H1 (cell line): ENCODE data around the gene IQCC. TPM values are rescaled to one million over a fixed set of nuclear protein-coding genes. Genes with fewer than 3 reads are reported as not detected.
A peak's percentile ranks its signal among the peaks of the same experiment; 100 is the strongest.

Experiments
- CTCF ChIA-PET: fragments of 300-600 bp; sonication (Branson Sonifier 250); formaldehyde crosslinking; loops from one replicate; lab custom pipeline; 2021; ENCODE audit not compliant: partially characterized antibody; lab: Charles Lee
- POLR2A ChIA-PET: fragments of 300-600 bp; sonication (Branson Sonifier 250); formaldehyde crosslinking; loops from one replicate; lab custom pipeline; 2021; ENCODE audit warnings: inconsistent platforms; ENCODE audit not compliant: partially characterized antibody; lab: Charles Lee
- DNase-seq, 2 experiments: peaks; one replicate each; pipeline versions ENCODE4 v3.0.0 to v3.0.0-alpha.2; 2010 to 2022; ENCODE audit warnings: low spot score in 2 of 2, low read depth in 1 of 2, mixed read lengths in 1 of 2
- FAIRE-seq: peaks from 2 replicates; lab custom pipeline; 2011; peaks lifted over from hg19 to GRCh38; lab: Jason Lieb, UNC
- H2AFZ ChIP-seq: 2 replicates; pipeline ENCODE4 v1.8.1; 2012; ENCODE audit warnings: low read length, inconsistent platforms
- H2AK5ac ChIP-seq: 2 replicates; pipeline ENCODE4 v1.6.1; 2013; ENCODE audit warnings: low read depth, low read length
- H2BK120ac ChIP-seq: replicated peaks from 2 replicates; pipeline ENCODE3; 2013; ENCODE audit warnings: low read depth, low read length, inconsistent platforms
- H2BK12ac ChIP-seq: 2 replicates; pipeline ENCODE4 v1.6.1; 2013; ENCODE audit warnings: low read depth, low read length
- H2BK15ac ChIP-seq: 2 replicates; pipeline ENCODE4 v1.6.1; 2013; ENCODE audit warnings: low read length
- H2BK20ac ChIP-seq: 2 replicates; pipeline ENCODE4 v1.6.1; 2013; ENCODE audit warnings: low read length
- H2BK5ac ChIP-seq: 2 replicates; pipeline ENCODE4 v1.6.1; 2013; ENCODE audit warnings: low read depth, low read length
- H3K14ac ChIP-seq: 2 replicates; pipeline ENCODE4 v1.6.1; 2013; ENCODE audit warnings: inconsistent platforms; ENCODE audit not compliant: insufficient read length
- H3K18ac ChIP-seq: 2 replicates; pipeline ENCODE4 v1.6.1; 2013; ENCODE audit warnings: low read length; ENCODE audit errors: extremely low read depth
- H3K23ac ChIP-seq: 2 replicates; pipeline ENCODE4 v1.6.1; 2013; ENCODE audit warnings: inconsistent platforms; ENCODE audit not compliant: insufficient read length
- H3K23me2 ChIP-seq: 2 replicates; pipeline ENCODE4 v1.6.1; 2013; ENCODE audit warnings: low read depth, low read length
- H3K27ac ChIP-seq: 2 replicates; pipeline ENCODE4 v1.6.1; 2011; ENCODE audit warnings: low read depth, low read length, inconsistent platforms
- H3K27me3 ChIP-seq, 4 experiments: replicated peaks in 1 of 4; 1 replicate in 1 of 4; 2 replicates in 3 of 4; pipeline versions ENCODE4 v1.6.1 to v1.8.1; 2011 to 2013; ENCODE audit warnings: low read length in 3 of 4, mild to moderate bottlenecking in 3 of 4, inconsistent platforms in 2 of 4, mixed read lengths in 2 of 4, moderate library complexity in 1 of 4; ENCODE audit not compliant: control insufficient read depth in 3 of 4, insufficient read depth in 3 of 4; ENCODE audit errors: extremely low read depth in 1 of 4
- H3K36me3 ChIP-seq, 4 experiments: 2 replicates each; pipeline versions ENCODE4 v1.6.1 to v1.8.1; 2011 to 2013; ENCODE audit warnings: mild to moderate bottlenecking in 4 of 4, low read length in 3 of 4, moderate library complexity in 2 of 4, control low read depth in 1 of 4, inconsistent platforms in 1 of 4; ENCODE audit not compliant: insufficient read depth in 4 of 4, control insufficient read depth in 2 of 4
- H3K4ac ChIP-seq: replicated peaks from 2 replicates; pipeline ENCODE3; 2013; ENCODE audit warnings: low read length, low read depth, mixed read lengths, inconsistent platforms; ENCODE audit not compliant: insufficient read length
- H3K4me1 ChIP-seq, 4 experiments: replicated peaks in 1 of 4; 1 replicate in 1 of 4; 2 replicates in 3 of 4; pipeline versions ENCODE4 v1.6.1 to v1.8.1; 2011 to 2013; ENCODE audit warnings: low read length in 3 of 4, inconsistent platforms in 2 of 4, mixed read lengths in 1 of 4; ENCODE audit not compliant: insufficient read depth in 4 of 4, control insufficient read depth in 3 of 4
- H3K4me2 ChIP-seq, 2 experiments: 2 replicates each; pipeline versions ENCODE4 v1.6.1 to v1.8.1; 2011 to 2013; ENCODE audit warnings: low read depth in 2 of 2, low read length in 2 of 2, control low read depth in 1 of 2, inconsistent platforms in 1 of 2, mild to moderate bottlenecking in 1 of 2; ENCODE audit not compliant: insufficient read depth in 1 of 2
- H3K4me3 ChIP-seq, 4 experiments: fragments of 200-600, 300-600 bp in 1 of 4; sonication (generic), shearing (Covaris generic), sonication (Bioruptor Twin) in 1 of 4; 2 replicates each; pipeline versions ENCODE4 v1.5.1 to v1.8.1; 2011 to 2016; ENCODE audit warnings: low read length in 4 of 4, low read depth in 3 of 4, control low read depth in 2 of 4, inconsistent platforms in 2 of 4, mild to moderate bottlenecking in 2 of 4, mixed read lengths in 1 of 4, moderate library complexity in 1 of 4; ENCODE audit not compliant: insufficient read depth in 2 of 4; ENCODE audit errors: extremely low read depth in 1 of 4
- H3K56ac ChIP-seq: replicated peaks from 2 replicates; pipeline ENCODE3; 2013; ENCODE audit warnings: low read depth, mild to moderate bottlenecking, mixed read lengths, low read length, inconsistent platforms; ENCODE audit not compliant: insufficient read length
- H3K79me1 ChIP-seq: 2 replicates; pipeline ENCODE4 v1.6.1; 2013; ENCODE audit warnings: low read depth, low read length, control low read depth
- H3K79me2 ChIP-seq, 2 experiments: 2 replicates each; pipeline versions ENCODE4 v1.6.1 to v1.8.1; 2012 to 2013; ENCODE audit warnings: low read length in 2 of 2, mild to moderate bottlenecking in 2 of 2, inconsistent platforms in 1 of 2; ENCODE audit not compliant: insufficient read depth in 2 of 2, control insufficient read depth in 1 of 2
- H3K9ac ChIP-seq, 4 experiments: replicated peaks in 1 of 4; 1 replicate in 1 of 4; 2 replicates in 3 of 4; pipeline versions ENCODE4 v1.6.1 to v1.8.1; 2011 to 2013; ENCODE audit warnings: low read depth in 3 of 4, low read length in 3 of 4, control low read depth in 2 of 4, mild to moderate bottlenecking in 2 of 4, moderate library complexity in 2 of 4, inconsistent platforms in 1 of 4; ENCODE audit errors: extremely low read depth in 1 of 4
- H3K9me3 ChIP-seq, 2 experiments: 2 replicates each; pipeline versions ENCODE4 v1.6.1 to v1.8.1; 2012 to 2013; ENCODE audit warnings: mild to moderate bottlenecking in 2 of 2, moderate library complexity in 2 of 2, control low read depth in 1 of 2, inconsistent platforms in 1 of 2, low read depth in 1 of 2, low read length in 1 of 2, mixed read lengths in 1 of 2; ENCODE audit not compliant: insufficient read depth in 2 of 2
- H4K20me1 ChIP-seq, 2 experiments: replicated peaks in 1 of 2; 2 replicates each; pipeline versions ENCODE3 to v1.8.1; 2011 to 2013; ENCODE audit warnings: inconsistent platforms in 2 of 2, low read length in 2 of 2, mild to moderate bottlenecking in 1 of 2; ENCODE audit not compliant: insufficient read depth in 2 of 2, control insufficient read depth in 1 of 2
- H4K5ac ChIP-seq: 2 replicates; pipeline ENCODE4 v1.6.1; 2013; ENCODE audit warnings: low read length, low read depth, mixed read lengths, inconsistent platforms; ENCODE audit not compliant: insufficient read length
- H4K8ac ChIP-seq: 2 replicates; pipeline ENCODE4 v1.8.0; 2013; ENCODE audit warnings: mild to moderate bottlenecking, moderate library complexity, low read length, inconsistent platforms; ENCODE audit not compliant: insufficient read depth; ENCODE audit errors: extremely low read depth
- H4K91ac ChIP-seq: replicated peaks from 2 replicates; pipeline ENCODE3; 2013; ENCODE audit warnings: low read length, mixed read lengths, inconsistent platforms; ENCODE audit not compliant: insufficient read length
- BRCA1 ChIP-seq: IDR thresholded peaks from 2 replicates; pipeline ENCODE4 v1.6.1; 2012; ENCODE audit warnings: low read depth, low read length, improper control_type of control experiment
- EP300 ChIP-seq, 2 experiments: IDR thresholded peaks; 1 replicate in 1 of 2; 2 replicates in 1 of 2; pipeline ENCODE4 v1.6.1; 2011 to 2012; ENCODE audit warnings: low read depth in 2 of 2, low read length in 2 of 2, mild to moderate bottlenecking in 2 of 2, borderline replicate concordance in 1 of 2, inconsistent platforms in 1 of 2, moderate library complexity in 1 of 2
- FOSL1 ChIP-seq: IDR thresholded peaks from 2 replicates; pipeline ENCODE4 v1.6.1; 2011; ENCODE audit warnings: mild to moderate bottlenecking, low read depth, low read length, moderate library complexity; ENCODE audit not compliant: insufficient read depth
- HDAC2 ChIP-seq, 2 experiments: fragments of 300-600 bp in 1 of 2; sonication (generic) in 1 of 2; IDR thresholded peaks; 2 replicates each; pipeline ENCODE4 v1.6.1; 2011 to 2012; ENCODE audit warnings: low read depth in 2 of 2, low read length in 2 of 2, mild to moderate bottlenecking in 2 of 2, moderate library complexity in 2 of 2, borderline replicate concordance in 1 of 2, inconsistent platforms in 1 of 2
- PHF8 ChIP-seq: fragments of 200-600 bp; sonication (generic); conservative IDR thresholded peaks from 2 replicates; pipeline ENCODE4 v1.7.1; 2012; ENCODE audit warnings: low read depth, mild to moderate bottlenecking, inconsistent platforms, low read length, moderate library complexity
- POLR2A ChIP-seq, 2 experiments: IDR thresholded peaks; 1 replicate in 1 of 2; 2 replicates in 1 of 2; pipeline ENCODE4 v1.6.1; 2011; ENCODE audit warnings: low read depth in 2 of 2, low read length in 2 of 2, mild to moderate bottlenecking in 2 of 2; ENCODE audit errors: control extremely low read depth in 1 of 2
- POU5F1 ChIP-seq: IDR thresholded peaks from 2 replicates; pipeline ENCODE4 v1.6.1; 2011; ENCODE audit warnings: low read depth, mild to moderate bottlenecking, low read length, moderate library complexity
- SIN3A ChIP-seq, 2 experiments: IDR thresholded peaks in 1 of 2; conservative IDR thresholded peaks in 1 of 2; 2 replicates each; pipeline ENCODE4 v1.6.1; 2011 to 2012; ENCODE audit warnings: low read length in 2 of 2, improper control_type of control experiment in 1 of 2, low read depth in 1 of 2, mild to moderate bottlenecking in 1 of 2
- SP2 ChIP-seq: IDR thresholded peaks from 2 replicates; pipeline ENCODE4 v1.6.1; 2012; ENCODE audit warnings: mild to moderate bottlenecking, low read length, inconsistent platforms
- SP4 ChIP-seq: IDR thresholded peaks from 2 replicates; pipeline ENCODE4 v1.6.1; 2012; ENCODE audit warnings: low read length, inconsistent platforms
- SRF ChIP-seq: IDR thresholded peaks from 2 replicates; pipeline ENCODE4 v1.6.1; 2011; ENCODE audit warnings: mild to moderate bottlenecking, low read depth, low read length, moderate library complexity
- USF2 ChIP-seq: IDR thresholded peaks from 2 replicates; pipeline ENCODE4 v1.6.1; 2011; ENCODE audit warnings: low read length, improper control_type of control experiment
- WGBS, 2 experiments: shearing (Covaris generic) in 1 of 2; methylation state at CpG; one replicate each; pipeline versions ENCODE4 v1.1.6 to v1.1.7; 2013 to 2015; ENCODE audit warnings: low lambda C conversion rate in 2 of 2, mixed read lengths in 2 of 2, inconsistent platforms in 1 of 2, low coverage in 1 of 2, missing lambda C conversion rate in 1 of 2; ENCODE audit not compliant: insufficient replicate concordance in 2 of 2, insufficient coverage in 1 of 2, insufficient read length in 1 of 2; ENCODE audit errors: extremely low coverage in 1 of 2, missing lambda C conversion rate in 1 of 2; 5-methylcytosine and 5-hydroxymethylcytosine counted together
- polyA plus RNA-seq, 7 experiments: library from polyadenylated mRNA; depleted of rRNA in 3 of 7; stranded (reverse) in 5 of 7; unstranded in 2 of 7; fragments of >200 nt in 5 of 7; fragments of 200-250 nt in 2 of 7; gene quantifications; 1 replicate in 5 of 7; 2 replicates in 1 of 7; 4 replicates in 1 of 7; pipeline versions ENCODE4 v1.2.1 to v1.2.3, GENCODE V29; 2011 to 2013; ENCODE audit warnings: missing spikeins in 2 of 7, mixed read lengths in 2 of 7
- total RNA-seq: library from RNA; stranded (reverse); fragmentation: NEBNext Ultra II Directional; extraction: Animal tissue kit (Norgen Biotek cat#: 25700); gene quantifications from 2 replicates; pipeline ENCODE4 v1.2.1, GENCODE V29; 2021

Gene IQCC
- total and polyA plus RNA-seq, 2 of the 8 experiments (the other 6 are each of a cell fraction or from before 2014, with no cell fraction given) = 2.5 to 4.2 TPM

GRCh38 chr1:32181563-32181962 lies 23.9 kb upstream of the IQCC start:
- Histone ChIP-seq H3K79me1 (peaks cover 3% of the 10 kb centered on the region; the same call in 1 of the 2 replicates), H2BK15ac (no peak overlapping the region), H2BK120ac (no peak overlapping the region), H3K9me3 (no peaks in the 10 kb centered on the region), H3K4me2 (peak overlapping the region in 1 of 2 experiments; percentile 7; a peak in 1 of 4 replicates), H3K79me2 (peaks cover 7 to 44% of the 10 kb centered on the region in 2 experiments), H4K8ac (peak overlapping the region; percentile 52; the same call in 1 of the 2 replicates), H3K23ac (no peak overlapping the region), H3K18ac (no peak overlapping the region), H3K4me1 (peaks cover 8 to 15% (median 10%) of the 10 kb centered on the region in 4 experiments; a peak in 6 of 7 replicates), H2AK5ac (no peak overlapping the region), H3K23me2 (peaks cover 2% of the 10 kb centered on the region; the same call in 1 of the 2 replicates), H4K91ac (no peak overlapping the region), H4K5ac (no peak overlapping the region), H3K4ac (no peak overlapping the region), H3K14ac (no peak overlapping the region), H3K36me3 (peaks cover 13 to 38% (median 29%) of the 10 kb centered on the region in 4 experiments), H4K20me1 (peaks cover 0 to 6% of the 10 kb centered on the region in 2 experiments), H3K56ac (no peak overlapping the region), H3K27ac (no peak overlapping the region), H2BK5ac (no peak overlapping the region), H3K4me3 (0 out of 8 replicates have a peak overlapping the region, but pooled peaks of 1 of the 4 experiments have one; percentile 89), H2AFZ (no peak overlapping the region), H2BK12ac (no peak overlapping the region), H3K27me3 (no peaks in the 10 kb centered on the region), H3K9ac (peak overlapping the region in 1 of 4 experiments; percentile 7; a peak in 1 of 7 replicates), H2BK20ac (no peak overlapping the region)
- POLR2A ChIA-PET = interaction anchor here (0.6 to 18.1 kb wide), 5 partner anchors 10 to 151 kb away, joined by 3 to 332 read pairs (median 3); partner anchors contain the start of genes CCDC28B and IQCC
- no peak for DNase-seq
- 93% methylated on average over 5 of the region's 5 CpGs; no CpG with 5 or more reads in 1 of the 2 experiments for WGBS, 2 experiments
- CTCF ChIA-PET = interaction anchor here (0.6 to 1.2 kb wide), 2 partner anchors 10 to 1689 kb away, joined by 3 read pairs; no protein-coding TSS in a partner anchor
- no peak for FAIRE-seq
- TF ChIP-seq POU5F1 (no peak), SIN3A (conservative IDR thresholded peaks at IDR 0.05 in 1 of 2, IDR thresholded peaks at IDR 0.05 in 1 of 2; ENCODE audit: low read depth in 1 of 2, low read length in 2 of 2) (no peak), USF2 (no peak), SP2 (no peak), POLR2A (IDR thresholded peaks at IDR 0.05; ENCODE audit: control extremely low read depth in 1 of 2, low read depth in 2 of 2, low read length in 2 of 2) (no peak), SP4 (no peak), EP300 (IDR thresholded peaks at IDR 0.05; ENCODE audit: borderline replicate concordance in 1 of 2, low read depth in 2 of 2, low read length in 2 of 2) (no peak), PHF8 (no peak), FOSL1 (no peak), BRCA1 (no peak), HDAC2 (IDR thresholded peaks at IDR 0.05; ENCODE audit: borderline replicate concordance in 1 of 2, low read depth in 2 of 2, low read length in 2 of 2) (no peak), SRF (no peak)
